ENCODE data around the gene RNF20.

Gene RNF20

GRCh38 chr9:101566904-101567724 is 33.5 kb downstream of the RNF20 start:
- H3K36me3 ChIP-seq (ENCODE audit: control insufficient read depth, insufficient read depth, low read length): no peaks in the 10 kb centered on the region
- no peak overlapping the region for H3K4me3 ChIP-seq (ENCODE audit: low read depth, low read length)
- peaks cover 4% of the 10 kb centered on the region for H3K4me1 ChIP-seq
- no peaks in the 10 kb centered on the region for H3K9me3 ChIP-seq (ENCODE audit: control insufficient read depth, low read length)
- no peak overlapping the region for H3K4me2 ChIP-seq (ENCODE audit: low read length)
- H2AFZ ChIP-seq: no peak overlapping the region
- no peak overlapping the region for H3K9ac ChIP-seq
- TF ChIP-seq, protein P1, sequence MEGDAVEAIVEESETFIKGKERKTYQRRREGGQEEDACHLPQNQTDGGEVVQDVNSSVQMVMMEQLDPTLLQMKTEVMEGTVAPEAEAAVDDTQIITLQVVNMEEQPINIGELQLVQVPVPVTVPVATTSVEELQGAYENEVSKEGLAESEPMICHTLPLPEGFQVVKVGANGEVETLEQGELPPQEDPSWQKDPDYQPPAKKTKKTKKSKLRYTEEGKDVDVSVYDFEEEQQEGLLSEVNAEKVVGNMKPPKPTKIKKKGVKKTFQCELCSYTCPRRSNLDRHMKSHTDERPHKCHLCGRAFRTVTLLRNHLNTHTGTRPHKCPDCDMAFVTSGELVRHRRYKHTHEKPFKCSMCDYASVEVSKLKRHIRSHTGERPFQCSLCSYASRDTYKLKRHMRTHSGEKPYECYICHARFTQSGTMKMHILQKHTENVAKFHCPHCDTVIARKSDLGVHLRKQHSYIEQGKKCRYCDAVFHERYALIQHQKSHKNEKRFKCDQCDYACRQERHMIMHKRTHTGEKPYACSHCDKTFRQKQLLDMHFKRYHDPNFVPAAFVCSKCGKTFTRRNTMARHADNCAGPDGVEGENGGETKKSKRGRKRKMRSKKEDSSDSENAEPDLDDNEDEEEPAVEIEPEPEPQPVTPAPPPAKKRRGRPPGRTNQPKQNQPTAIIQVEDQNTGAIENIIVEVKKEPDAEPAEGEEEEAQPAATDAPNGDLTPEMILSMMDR (IDR thresholded peaks at IDR 0.05): no peak
- H3K79me2 ChIP-seq: no peaks in the 10 kb centered on the region
- H3K27ac ChIP-seq: no peak overlapping the region
- H3K27me3 ChIP-seq (ENCODE audit: control insufficient read depth, insufficient read depth, low read length): no peaks in the 10 kb centered on the region

DNA sequence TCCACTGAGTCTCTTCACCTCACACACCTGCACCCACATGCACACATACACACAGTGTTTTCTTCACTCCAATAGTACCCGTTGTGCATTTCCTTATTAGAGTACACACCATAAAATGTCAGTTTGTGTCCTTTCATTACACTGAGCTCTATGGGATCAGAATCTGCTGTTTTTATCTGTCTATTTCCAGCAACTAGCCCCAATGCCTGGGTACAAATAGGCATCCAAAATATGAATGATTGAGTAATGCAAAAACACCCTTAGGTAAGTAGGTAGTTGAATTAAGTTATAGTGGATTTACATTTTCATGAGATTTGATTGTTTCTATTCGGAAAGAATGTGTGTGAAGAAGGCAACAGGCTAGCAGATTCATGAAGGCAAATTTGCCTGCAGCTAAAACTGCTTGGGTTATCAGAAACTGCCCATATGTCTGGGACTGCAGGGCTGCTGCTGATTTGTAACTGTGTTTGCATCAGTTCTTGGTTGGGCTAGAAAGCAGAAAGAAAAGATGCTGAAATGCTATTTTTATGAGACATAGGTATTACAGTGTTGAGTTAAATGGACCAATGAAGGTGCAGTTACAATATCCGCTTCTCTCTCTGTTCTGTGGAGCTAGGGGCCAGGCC is 34.2 kb downstream of the RNF20 start:
- H3K27ac ChIP-seq: no peak overlapping the region
- no peaks in the 10 kb centered on the region for H3K9me3 ChIP-seq (ENCODE audit: control insufficient read depth, low read length)
- no peaks in the 10 kb centered on the region for H3K27me3 ChIP-seq (ENCODE audit: control insufficient read depth, insufficient read depth, low read length)
- H3K79me2 ChIP-seq: no peaks in the 10 kb centered on the region
- no peak overlapping the region for H3K4me3 ChIP-seq (ENCODE audit: low read depth, low read length)
- peaks cover 4% of the 10 kb centered on the region for H3K4me1 ChIP-seq
- no peak overlapping the region for H3K9ac ChIP-seq
- H3K4me2 ChIP-seq (ENCODE audit: low read length): no peak overlapping the region
- H3K36me3 ChIP-seq (ENCODE audit: control insufficient read depth, insufficient read depth, low read length): no peaks in the 10 kb centered on the region
- TF ChIP-seq, protein P1 (IDR thresholded peaks at IDR 0.05): no peak
- no peak overlapping the region for H2AFZ ChIP-seq

GRCh38 chr9:101569741-101570501 is 36.3 kb downstream of the RNF20 start:
- Histone ChIP-seq H3K4me2 (ENCODE audit: low read length) (no peak overlapping the region), H3K9ac (no peak overlapping the region), H3K79me2 (no peaks in the 10 kb centered on the region), H3K36me3 (ENCODE audit: control insufficient read depth, insufficient read depth, low read length) (no peaks in the 10 kb centered on the region), H3K4me1 (peaks cover 4% of the 10 kb centered on the region), H3K4me3 (ENCODE audit: low read depth, low read length) (no peak overlapping the region), H3K27ac (no peak overlapping the region), H3K9me3 (ENCODE audit: control insufficient read depth, low read length) (no peaks in the 10 kb centered on the region), H3K27me3 (ENCODE audit: control insufficient read depth, insufficient read depth, low read length) (no peaks in the 10 kb centered on the region), H2AFZ (no peak overlapping the region)
- TF ChIP-seq, protein P1 (IDR thresholded peaks at IDR 0.05): no peak

DNA sequence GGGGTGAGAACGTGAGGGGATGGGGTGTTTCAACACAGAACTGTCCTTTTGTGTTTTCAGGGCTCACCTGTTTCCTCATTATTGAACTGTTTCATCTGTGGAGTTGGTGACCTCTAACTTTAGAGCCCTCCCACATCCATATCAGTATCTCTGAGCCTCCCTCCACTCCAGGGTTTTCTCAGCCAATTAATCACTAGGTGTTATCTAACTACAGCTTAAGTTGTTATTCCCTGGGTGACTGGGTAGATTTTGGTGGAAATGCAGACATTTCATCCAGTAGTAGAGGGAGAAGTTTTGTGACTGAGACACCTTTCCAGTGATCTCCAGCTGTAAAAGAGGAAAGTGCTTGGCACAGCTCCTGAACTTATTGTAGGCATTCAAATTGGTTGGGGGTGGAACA is 37.5 kb downstream of the RNF20 start:
- Histone ChIP-seq H3K36me3 (ENCODE audit: control insufficient read depth, insufficient read depth, low read length) (no peaks in the 10 kb centered on the region), H2AFZ (no peak overlapping the region), H3K79me2 (no peaks in the 10 kb centered on the region), H3K4me1 (peaks cover 4% of the 10 kb centered on the region), H3K9ac (no peak overlapping the region), H3K4me3 (ENCODE audit: low read depth, low read length) (no peak overlapping the region), H3K27me3 (ENCODE audit: control insufficient read depth, insufficient read depth, low read length) (no peaks in the 10 kb centered on the region), H3K4me2 (ENCODE audit: low read length) (no peak overlapping the region), H3K9me3 (ENCODE audit: control insufficient read depth, low read length) (no peaks in the 10 kb centered on the region), H3K27ac (no peak overlapping the region)
- TF ChIP-seq, protein P1 (IDR thresholded peaks at IDR 0.05): no peak

All from parathyroid adenoma (tissue), 2 donors.